HepG2 (cell line): Measurements from ENCODE around the gene BABAM1.

ENCODE experiments used
- BRCA1 ChIP-seq: sonication (generic); formaldehyde crosslinking; IDR thresholded peaks from 2 replicates; pipeline ENCODE4 v1.4.0; 2020; ENCODE audit warnings: missing genetic modification reagents
- FOXM1 ChIP-seq: sonication (generic); formaldehyde crosslinking; IDR thresholded peaks from 2 replicates; pipeline ENCODE4 v1.5.0; 2020; ENCODE audit warnings: missing genetic modification reagents
- ZNF530 ChIP-seq: sonication (generic); formaldehyde crosslinking; IDR thresholded peaks from 2 replicates; pipeline ENCODE4 v1.5.0; 2020; ENCODE audit warnings: low read depth, mild to moderate bottlenecking, missing genetic modification reagents
- TF ChIP-seq, protein P1 (sequence below): sonication (generic); formaldehyde crosslinking; IDR thresholded peaks from 2 replicates; pipeline ENCODE4 v1.4.0; 2020; ENCODE audit warnings: missing genetic modification reagents, borderline replicate concordance
- TF ChIP-seq, protein P2 (sequence below): sonication (generic); formaldehyde crosslinking; IDR thresholded peaks from 2 replicates; pipeline ENCODE4 v1.8.1; 2023; ENCODE audit warnings: mild to moderate bottlenecking, missing genetic modification reagents
- TF ChIP-seq, protein P3 (sequence below): sonication (generic); formaldehyde crosslinking; IDR thresholded peaks from 2 replicates; pipeline ENCODE4 v1.5.0; 2020; ENCODE audit warnings: mild to moderate bottlenecking, missing genetic modification reagents, moderate library complexity

DNA sequence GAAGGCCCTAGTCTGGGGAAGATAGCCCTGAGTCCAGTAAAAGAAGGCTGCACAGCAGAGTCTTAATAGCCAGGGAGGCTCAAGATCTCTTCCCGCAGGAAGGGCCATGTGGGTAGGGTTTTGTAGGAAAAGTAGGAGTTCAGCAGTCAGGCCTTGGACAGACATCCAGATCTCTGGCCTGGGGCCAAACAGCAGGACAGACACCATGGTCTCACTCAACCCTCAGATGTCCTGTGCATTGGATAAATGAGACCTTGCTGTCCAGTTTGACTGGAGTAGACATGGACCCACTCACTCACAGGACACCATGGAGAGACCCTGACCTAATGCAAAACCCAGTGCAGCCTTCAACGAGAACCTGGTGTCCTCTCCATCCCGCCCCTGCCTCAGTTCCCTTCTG, 37.4 kb upstream of the BABAM1 start:
- TF ChIP-seq, protein P1, sequence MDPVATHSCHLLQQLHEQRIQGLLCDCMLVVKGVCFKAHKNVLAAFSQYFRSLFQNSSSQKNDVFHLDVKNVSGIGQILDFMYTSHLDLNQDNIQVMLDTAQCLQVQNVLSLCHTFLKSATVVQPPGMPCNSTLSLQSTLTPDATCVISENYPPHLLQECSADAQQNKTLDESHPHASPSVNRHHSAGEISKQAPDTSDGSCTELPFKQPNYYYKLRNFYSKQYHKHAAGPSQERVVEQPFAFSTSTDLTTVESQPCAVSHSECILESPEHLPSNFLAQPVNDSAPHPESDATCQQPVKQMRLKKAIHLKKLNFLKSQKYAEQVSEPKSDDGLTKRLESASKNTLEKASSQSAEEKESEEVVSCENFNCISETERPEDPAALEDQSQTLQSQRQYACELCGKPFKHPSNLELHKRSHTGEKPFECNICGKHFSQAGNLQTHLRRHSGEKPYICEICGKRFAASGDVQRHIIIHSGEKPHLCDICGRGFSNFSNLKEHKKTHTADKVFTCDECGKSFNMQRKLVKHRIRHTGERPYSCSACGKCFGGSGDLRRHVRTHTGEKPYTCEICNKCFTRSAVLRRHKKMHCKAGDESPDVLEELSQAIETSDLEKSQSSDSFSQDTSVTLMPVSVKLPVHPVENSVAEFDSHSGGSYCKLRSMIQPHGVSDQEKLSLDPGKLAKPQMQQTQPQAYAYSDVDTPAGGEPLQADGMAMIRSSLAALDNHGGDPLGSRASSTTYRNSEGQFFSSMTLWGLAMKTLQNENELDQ (CRISPR knock-in tag), result no peak
- TF ChIP-seq ZNF530 (no peak), FOXM1 (CRISPR knock-in tag) (no peak), BRCA1 (no peak)
- TF ChIP-seq, protein P2, sequence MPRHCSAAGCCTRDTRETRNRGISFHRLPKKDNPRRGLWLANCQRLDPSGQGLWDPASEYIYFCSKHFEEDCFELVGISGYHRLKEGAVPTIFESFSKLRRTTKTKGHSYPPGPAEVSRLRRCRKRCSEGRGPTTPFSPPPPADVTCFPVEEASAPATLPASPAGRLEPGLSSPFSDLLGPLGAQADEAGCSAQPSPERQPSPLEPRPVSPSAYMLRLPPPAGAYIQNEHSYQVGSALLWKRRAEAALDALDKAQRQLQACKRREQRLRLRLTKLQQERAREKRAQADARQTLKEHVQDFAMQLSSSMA (CRISPR knock-in tag), result no peak
- TF ChIP-seq, protein P3, sequence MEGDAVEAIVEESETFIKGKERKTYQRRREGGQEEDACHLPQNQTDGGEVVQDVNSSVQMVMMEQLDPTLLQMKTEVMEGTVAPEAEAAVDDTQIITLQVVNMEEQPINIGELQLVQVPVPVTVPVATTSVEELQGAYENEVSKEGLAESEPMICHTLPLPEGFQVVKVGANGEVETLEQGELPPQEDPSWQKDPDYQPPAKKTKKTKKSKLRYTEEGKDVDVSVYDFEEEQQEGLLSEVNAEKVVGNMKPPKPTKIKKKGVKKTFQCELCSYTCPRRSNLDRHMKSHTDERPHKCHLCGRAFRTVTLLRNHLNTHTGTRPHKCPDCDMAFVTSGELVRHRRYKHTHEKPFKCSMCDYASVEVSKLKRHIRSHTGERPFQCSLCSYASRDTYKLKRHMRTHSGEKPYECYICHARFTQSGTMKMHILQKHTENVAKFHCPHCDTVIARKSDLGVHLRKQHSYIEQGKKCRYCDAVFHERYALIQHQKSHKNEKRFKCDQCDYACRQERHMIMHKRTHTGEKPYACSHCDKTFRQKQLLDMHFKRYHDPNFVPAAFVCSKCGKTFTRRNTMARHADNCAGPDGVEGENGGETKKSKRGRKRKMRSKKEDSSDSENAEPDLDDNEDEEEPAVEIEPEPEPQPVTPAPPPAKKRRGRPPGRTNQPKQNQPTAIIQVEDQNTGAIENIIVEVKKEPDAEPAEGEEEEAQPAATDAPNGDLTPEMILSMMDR (CRISPR knock-in tag), result no peak
